HCT116 (cell line): ENCODE data around the gene USP31. TPM values are rescaled to one million over a fixed set of nuclear protein-coding genes. Genes with fewer than 3 reads are reported as not detected.

ENCODE experiments used
- ATAC-seq: fragments of 200-7000 bp; cut with Tn5 transposase; 2 replicates; pipeline ENCODE4 v1.9.1; 2020; ENCODE audit warnings: mild to moderate bottlenecking, moderate library complexity
- BruUV-seq: library from RNA; stranded (reverse); fragments of 400-500 nt; replicated peaks from 2 replicates; lab custom pipeline; 2021; lab: Mats Ljungman, UMichigan
- CTCF ChIA-PET: fragments of 300-600 bp; sonication (Branson Sonifier 250); formaldehyde crosslinking; loops from one replicate; lab custom pipeline; 2021; ENCODE audit warnings: antibody characterized with exemption; lab: Charles Lee
- POLR2A ChIA-PET: fragments of 300-600, 350-600 bp; sonication (Branson Sonifier 250); formaldehyde crosslinking; loops from one replicate; lab custom pipeline; 2021; ENCODE audit warnings: antibody characterized with exemption; lab: Charles Lee
- RAD21 ChIA-PET, 2 experiments: fragments of 300-600 bp; sonication (Branson Sonifier 250); formaldehyde crosslinking; loops; one replicate each; lab custom pipeline; 2023; ENCODE audit warnings: low total read pairs in 2 of 2; ENCODE audit not compliant: uncharacterized antibody in 2 of 2, unreplicated experiment in 2 of 2, low non-redundant PET in 1 of 2; lab: Charles Lee
- DNase-seq: peaks from one replicate; pipeline ENCODE4 v3.0.0-alpha.2; 2010; ENCODE audit warnings: low read depth, low spot score
- H2AFZ ChIP-seq: fragments of 200-600 bp; shearing (Covaris generic), sonication (generic); 2 replicates; pipeline ENCODE4 v1.6.1; 2017; ENCODE audit warnings: low read depth, mixed run types, mixed read lengths, antibody characterized with exemption, low read length; ENCODE audit not compliant: poor library complexity, severe bottlenecking
- H3K27ac ChIP-seq: 2 replicates; pipeline ENCODE4 v1.5.1; 2012; ENCODE audit warnings: low read depth, low read length
- H3K27me3 ChIP-seq: fragments of 200-600 bp; sonication (generic); 2 replicates; pipeline ENCODE4 v1.6.1; 2016; ENCODE audit warnings: mixed run types, low read length, mixed read lengths; ENCODE audit not compliant: insufficient read depth
- H3K36me3 ChIP-seq, 2 experiments: fragments of 200-500 bp in 1 of 2; fragments of 200-600 bp in 1 of 2; sonication (Bioruptor generic) in 1 of 2; sonication (generic) in 1 of 2; 2 replicates each; pipeline versions ENCODE4 v1.5.1 to v1.6.1; 2014 to 2016; ENCODE audit warnings: low read length in 2 of 2, inconsistent platforms in 1 of 2, mixed read lengths in 1 of 2, mixed run types in 1 of 2; ENCODE audit not compliant: insufficient read depth in 2 of 2, control insufficient read depth in 1 of 2
- H3K4me1 ChIP-seq, 2 experiments: fragments of 200-600 bp in 1 of 2; sonication (generic) in 1 of 2; 2 replicates each; pipeline versions ENCODE4 v1.5.1 to v1.6.1; 2012 to 2017; ENCODE audit warnings: low read length in 2 of 2, inconsistent platforms in 1 of 2, mild to moderate bottlenecking in 1 of 2, mixed read lengths in 1 of 2, mixed run types in 1 of 2, moderate library complexity in 1 of 2; ENCODE audit not compliant: insufficient read depth in 2 of 2, control insufficient read depth in 1 of 2
- H3K4me2 ChIP-seq: fragments of 200-600 bp; sonication (generic); 2 replicates; pipeline ENCODE4 v1.6.1; 2017; ENCODE audit warnings: mixed run types, low read length, mixed read lengths
- H3K4me3 ChIP-seq, 2 experiments: fragments of 200-600 bp in 1 of 2; sonication (generic) in 1 of 2; replicated peaks in 1 of 2; 2 replicates each; pipeline ENCODE4 v1.5.1; 2011 to 2016; ENCODE audit warnings: low read length in 2 of 2, control low read depth in 1 of 2, low read depth in 1 of 2, mild to moderate bottlenecking in 1 of 2, mixed read lengths in 1 of 2, mixed run types in 1 of 2
- H3K79me2 ChIP-seq: fragments of 200-600 bp; sonication (generic); 2 replicates; pipeline ENCODE4 v1.6.1; 2017; ENCODE audit warnings: mild to moderate bottlenecking, mixed run types, low read length, moderate library complexity, mixed read lengths; ENCODE audit not compliant: insufficient read depth
- H3K9ac ChIP-seq: fragments of 200-600 bp; sonication (generic); 2 replicates; pipeline ENCODE4 v1.6.1; 2016; ENCODE audit warnings: low read length, mixed read lengths
- H3K9me2 ChIP-seq: fragments of 200-600 bp; sonication (generic), shearing (Covaris generic); 2 replicates; pipeline ENCODE4 v1.6.1; 2017; ENCODE audit warnings: mixed run types, mild to moderate bottlenecking, moderate library complexity; ENCODE audit not compliant: insufficient read depth
- H3K9me3 ChIP-seq, 2 experiments: fragments of 200-500 bp in 1 of 2; fragments of 200-600 bp in 1 of 2; sonication (Bioruptor generic) in 1 of 2; sonication (generic) in 1 of 2; 2 replicates each; pipeline ENCODE4 v1.6.1; 2014 to 2017; ENCODE audit warnings: low read length in 2 of 2, mixed read lengths in 2 of 2, inconsistent platforms in 1 of 2, low read depth in 1 of 2, mild to moderate bottlenecking in 1 of 2, mixed run types in 1 of 2, moderate library complexity in 1 of 2; ENCODE audit not compliant: control insufficient read depth in 1 of 2, insufficient read depth in 1 of 2
- H4K20me1 ChIP-seq: fragments of 200-600 bp; sonication (generic), shearing (Covaris generic); 2 replicates; pipeline ENCODE4 v1.6.1; 2017; ENCODE audit warnings: mixed run types, mild to moderate bottlenecking, moderate library complexity; ENCODE audit not compliant: insufficient read depth
- ATF3 ChIP-seq: IDR thresholded peaks from 2 replicates; pipeline ENCODE4 v1.6.1; 2012
- CBX3 ChIP-seq: IDR thresholded peaks from 2 replicates; pipeline ENCODE4 v1.6.1; 2012; ENCODE audit warnings: low read depth
- CEBPB ChIP-seq: IDR thresholded peaks from 2 replicates; pipeline ENCODE4 v1.6.1; 2012; ENCODE audit warnings: low read depth
- CTCF ChIP-seq, 3 experiments: fragments of 200-600 bp in 1 of 3; sonication (generic) in 1 of 3; IDR thresholded peaks in 2 of 3; conservative IDR thresholded peaks in 1 of 3; 2 replicates each; pipeline ENCODE4 v1.5.1; 2012 to 2017; ENCODE audit warnings: low read depth in 2 of 3, low read length in 2 of 3, antibody characterized with exemption in 1 of 3, borderline replicate concordance in 1 of 3, control low read depth in 1 of 3, mild to moderate bottlenecking in 1 of 3, mixed read lengths in 1 of 3, mixed run types in 1 of 3, moderate library complexity in 1 of 3; ENCODE audit not compliant: insufficient read depth in 1 of 3
- EGR1 ChIP-seq: IDR thresholded peaks from 2 replicates; pipeline ENCODE4 v1.6.1; 2012; ENCODE audit warnings: low read depth
- ELF1 ChIP-seq: IDR thresholded peaks from 2 replicates; pipeline ENCODE4 v1.6.1; 2012; ENCODE audit warnings: low read depth, borderline replicate concordance
- EZH2 ChIP-seq: fragments of 200-600 bp; sonication (generic); IDR thresholded peaks from 2 replicates; pipeline ENCODE4 v1.6.1; 2017; ENCODE audit warnings: antibody characterized with exemption, mixed run types
- EZH2phosphoT487 ChIP-seq: fragments of 200-600 bp; IDR thresholded peaks from 2 replicates; pipeline ENCODE4 v1.6.1; 2018; ENCODE audit warnings: antibody characterized with exemption, borderline replicate concordance
- MAX ChIP-seq: IDR thresholded peaks from 2 replicates; pipeline ENCODE4 v1.6.1; 2012
- POLR2A ChIP-seq: IDR thresholded peaks from 2 replicates; pipeline ENCODE4 v1.7.0; 2011; ENCODE audit warnings: borderline replicate concordance; ENCODE audit not compliant: insufficient read depth, insufficient read length; ENCODE audit errors: extremely low read depth
- POLR2AphosphoS5 ChIP-seq: IDR thresholded peaks from 2 replicates; pipeline ENCODE4 v1.6.1; 2011; ENCODE audit warnings: mild to moderate bottlenecking, low read depth, low read length, moderate library complexity
- RAD21 ChIP-seq: IDR thresholded peaks from 2 replicates; pipeline ENCODE4 v1.6.1; 2012; ENCODE audit warnings: low read depth, mild to moderate bottlenecking
- SIN3A ChIP-seq: IDR thresholded peaks from 2 replicates; pipeline ENCODE4 v1.6.1; 2012; ENCODE audit warnings: low read depth
- SP1 ChIP-seq: IDR thresholded peaks from 2 replicates; pipeline ENCODE4 v1.6.1; 2012; ENCODE audit warnings: low read depth
- SRF ChIP-seq: IDR thresholded peaks from 2 replicates; pipeline ENCODE4 v1.6.1; 2012; ENCODE audit warnings: low read depth
- TCF7L2 ChIP-seq: IDR thresholded peaks from 2 replicates; pipeline ENCODE4 v1.7.0; 2011; ENCODE audit warnings: borderline replicate concordance, inconsistent platforms; ENCODE audit not compliant: insufficient read depth, insufficient read length; ENCODE audit errors: extremely low read depth
- YY1 ChIP-seq: IDR thresholded peaks from 2 replicates; pipeline ENCODE4 v1.6.1; 2011; ENCODE audit warnings: low read length, low read depth, moderate library complexity, mild to moderate bottlenecking; ENCODE audit not compliant: insufficient replicate concordance; ENCODE audit errors: extremely low read depth
- ZBTB33 ChIP-seq: IDR thresholded peaks from 2 replicates; pipeline ENCODE4 v1.6.1; 2011; ENCODE audit warnings: mild to moderate bottlenecking, low read length, moderate library complexity; ENCODE audit not compliant: insufficient replicate concordance; ENCODE audit errors: extremely low read depth
- ZFX ChIP-seq: fragments of 450-650 bp; IDR thresholded peaks from 2 replicates; pipeline ENCODE4 v1.6.1; 2017
- ZNF274 ChIP-seq: fragments of 200-500 bp; sonication (Bioruptor generic); IDR thresholded peaks from 2 replicates; pipeline ENCODE4 v1.6.1; 2014; ENCODE audit warnings: mild to moderate bottlenecking, low read depth, low read length, inconsistent platforms
- intact Hi-C: fragments of 100-400 bp; cut with micrococcal nuclease; formaldehyde crosslinking; loops from 2 replicates; pipeline ENCODE4 v1.10.0; 2022
- total RNA-seq: library from RNA; stranded (reverse); gene quantifications from one replicate; pipeline ENCODE4 v1.2.1, GENCODE V29; 2021; ENCODE audit not compliant: unreplicated experiment

USP31 gene
- total RNA-seq, 1 experiment from 2014 or later: 12.2 TPM

GRCh38 chr16:23052908-23053580 is 96.2 kb downstream of the USP31 start:
- ATAC-seq (no peak), DNase-seq (no peak)
- Histone ChIP-seq H3K4me1 (no peaks in the 10 kb centered on the region), H3K9me3 (no peaks in the 10 kb centered on the region), H3K27me3 (peaks cover 46% of the 10 kb centered on the region), H3K36me3 (no peaks in the 10 kb centered on the region), H3K9me2 (no peaks in the 10 kb centered on the region), H2AFZ (no peak overlapping the region), H3K4me2 (no peak overlapping the region), H4K20me1 (no peaks in the 10 kb centered on the region), H3K4me3 (no peak overlapping the region), H3K79me2 (no peaks in the 10 kb centered on the region), H3K9ac (no peak overlapping the region), H3K27ac (no peak overlapping the region)
- CTCF ChIA-PET: no interaction called here
- POLR2A ChIA-PET: no interaction called here
- TF ChIP-seq POLR2AphosphoS5 (no peak), EZH2 (no peak), SRF (no peak), ZBTB33 (no peak), CTCF (IDR thresholded peaks at IDR 0.05 in 2 of 3, conservative IDR thresholded peaks at IDR 0.05 in 1 of 3; ENCODE audit: borderline replicate concordance in 1 of 3, insufficient read depth in 1 of 3, low read depth in 2 of 3, low read length in 2 of 3) (no peak), SP1 (no peak), ATF3 (no peak), ZFX (no peak), ELF1 (no peak), POLR2A (no peak), SIN3A (no peak), EGR1 (no peak), CBX3 (no peak), EZH2phosphoT487 (no peak), MAX (no peak), TCF7L2 (no peak), RAD21 (no peak), ZNF274 (no peak), YY1 (no peak), CEBPB (no peak)
- RAD21 ChIA-PET: no interaction called here
- intact Hi-C loops: no loop called here
- BruUV-seq: no TSS peak
